IMR-90 (cell line): ENCODE data around the gene ECM2. TPM values are rescaled to one million over a fixed set of nuclear protein-coding genes. Genes with fewer than 3 reads are reported as not detected.

Experiments
- ATAC-seq: fragments of 200-7000 bp; cut with Tn5 transposase; 2 replicates; pipeline ENCODE4 v1.9.1; 2020; ENCODE audit warnings: low read depth, mild to moderate bottlenecking, moderate library complexity
- Bru-seq: library from RNA; stranded (reverse); fragments of 400-500 nt; gene quantifications from one replicate; lab custom pipeline; 2021; lab: Mats Ljungman, UMichigan
- BruChase-seq, 2 experiments: library from RNA; stranded (reverse); fragments of 400-500 nt; gene quantifications; one replicate each; lab custom pipeline; 2021; lab: Mats Ljungman, UMichigan
- BruUV-seq: library from RNA; stranded (reverse); fragments of 400-500 nt; replicated peaks from 2 replicates; lab custom pipeline; 2021; lab: Mats Ljungman, UMichigan
- CTCF ChIA-PET: fragments of 300-600 bp; formaldehyde crosslinking; extraction: SDS; loops from one replicate; lab custom pipeline; 2021; ENCODE audit warnings: antibody characterized with exemption; lab: Yijun Ruan, JAX
- POLR2A ChIA-PET: fragments of 300-600 bp; sonication (Branson Sonifier 250); formaldehyde crosslinking; loops from one replicate; lab custom pipeline; 2022; ENCODE audit warnings: antibody characterized with exemption; ENCODE audit not compliant: unreplicated experiment; lab: Charles Lee
- DNase-seq: peaks from one replicate; pipeline ENCODE4 v3.0.0; 2013
- H2AFZ ChIP-seq: replicated peaks from 2 replicates; pipeline ENCODE3; 2013; ENCODE audit warnings: low read length, mild to moderate bottlenecking; ENCODE audit not compliant: poor library complexity
- H2AK5ac ChIP-seq: 2 replicates; pipeline ENCODE4 v1.6.1; 2013; ENCODE audit warnings: low read depth, low read length, inconsistent platforms
- H2AK9ac ChIP-seq: replicated peaks from 2 replicates; pipeline ENCODE3; 2013; ENCODE audit warnings: mild to moderate bottlenecking, low read depth, low read length, moderate library complexity; ENCODE audit not compliant: poor library complexity
- H2BK120ac ChIP-seq: 2 replicates; pipeline ENCODE4 v1.6.1; 2013; ENCODE audit warnings: low read depth, low read length, inconsistent platforms
- H2BK15ac ChIP-seq: 3 replicates; pipeline ENCODE4 v1.6.1; 2013; ENCODE audit warnings: low read depth, low read length, inconsistent platforms
- H2BK20ac ChIP-seq: 2 replicates; pipeline ENCODE4 v1.6.1; 2013; ENCODE audit warnings: low read depth, mild to moderate bottlenecking, inconsistent platforms, low read length, moderate library complexity
- H2BK5ac ChIP-seq: 2 replicates; pipeline ENCODE4 v1.6.1; 2013; ENCODE audit warnings: mild to moderate bottlenecking, low read depth, low read length, inconsistent platforms; ENCODE audit not compliant: poor library complexity, severe bottlenecking
- H3K14ac ChIP-seq: replicated peaks from 2 replicates; pipeline ENCODE4 v1.6.1; 2013; ENCODE audit warnings: low read depth, low read length, inconsistent platforms
- H3K18ac ChIP-seq: 2 replicates; pipeline ENCODE4 v1.6.1; 2013; ENCODE audit warnings: low read depth, low read length, control low read depth
- H3K23ac ChIP-seq: 2 replicates; pipeline ENCODE4 v1.6.1; 2013; ENCODE audit warnings: low read depth, low read length, inconsistent platforms
- H3K27ac ChIP-seq: 2 replicates; pipeline ENCODE4 v1.5.1; 2013; ENCODE audit warnings: mild to moderate bottlenecking, control low read depth, low read length; ENCODE audit not compliant: insufficient read depth
- H3K27me3 ChIP-seq: 2 replicates; pipeline ENCODE4 v1.6.1; 2013; ENCODE audit warnings: low read length; ENCODE audit not compliant: control insufficient read depth, insufficient read depth
- H3K36me3 ChIP-seq: 2 replicates; pipeline ENCODE4 v1.6.1; 2013; ENCODE audit warnings: low read length, mixed read lengths; ENCODE audit not compliant: control insufficient read depth, insufficient read depth
- H3K4ac ChIP-seq: 2 replicates; pipeline ENCODE4 v1.6.1; 2013; ENCODE audit warnings: low read depth, low read length, inconsistent platforms
- H3K4me1 ChIP-seq: 2 replicates; pipeline ENCODE4 v1.6.1; 2013; ENCODE audit warnings: low read length, mixed read lengths; ENCODE audit not compliant: control insufficient read depth, insufficient read depth
- H3K4me2 ChIP-seq: 2 replicates; pipeline ENCODE4 v1.6.1; 2013; ENCODE audit warnings: low read depth, mild to moderate bottlenecking, control low read depth, low read length, moderate library complexity
- H3K4me3 ChIP-seq: 2 replicates; pipeline ENCODE4 v1.5.1; 2013; ENCODE audit warnings: low read depth, mild to moderate bottlenecking, control low read depth, low read length, moderate library complexity; ENCODE audit not compliant: insufficient read depth
- H3K56ac ChIP-seq: 2 replicates; pipeline ENCODE4 v1.6.1; 2013; ENCODE audit warnings: low read length, inconsistent platforms; ENCODE audit not compliant: insufficient read depth; ENCODE audit errors: extremely low read depth
- H3K79me1 ChIP-seq, 2 experiments: 2 replicates each; pipeline ENCODE4 v1.6.1; 2013; ENCODE audit warnings: low read length in 2 of 2, inconsistent platforms in 1 of 2, low read depth in 1 of 2
- H3K9ac ChIP-seq: 2 replicates; pipeline ENCODE4 v1.6.1; 2013; ENCODE audit warnings: low read depth, low read length, control low read depth
- H3K9me1 ChIP-seq: 2 replicates; pipeline ENCODE4 v1.6.1; 2013; ENCODE audit warnings: low read length, inconsistent platforms; ENCODE audit not compliant: insufficient read depth
- H3K9me3 ChIP-seq: 2 replicates; pipeline ENCODE4 v1.6.1; 2013; ENCODE audit warnings: low read length; ENCODE audit not compliant: control insufficient read depth, insufficient read depth
- H4K20me1 ChIP-seq: 2 replicates; pipeline ENCODE4 v1.6.1; 2013; ENCODE audit warnings: low read length, inconsistent platforms; ENCODE audit not compliant: insufficient read depth
- H4K5ac ChIP-seq: 2 replicates; pipeline ENCODE4 v1.6.1; 2013; ENCODE audit warnings: mild to moderate bottlenecking, low read depth, low read length, control low read depth
- H4K8ac ChIP-seq, 2 experiments: 2 replicates each; pipeline ENCODE4 v1.6.1; 2013; ENCODE audit warnings: low read depth in 2 of 2, low read length in 2 of 2, control low read depth in 1 of 2, inconsistent platforms in 1 of 2
- H4K91ac ChIP-seq: 2 replicates; pipeline ENCODE4 v1.6.1; 2013; ENCODE audit warnings: low read depth, low read length, inconsistent platforms; ENCODE audit not compliant: insufficient read depth
- CEBPB ChIP-seq: IDR thresholded peaks from 2 replicates; pipeline ENCODE4 v1.6.1; 2012; ENCODE audit warnings: low read depth, low read length, improper control_type of control experiment
- CHD1 ChIP-seq: IDR thresholded peaks from 2 replicates; pipeline ENCODE4 v1.6.1; 2012; ENCODE audit warnings: low read depth, low read length, improper control_type of control experiment
- WGBS, 2 experiments: methylation state at CpG; one replicate each; pipeline versions ENCODE4 v1.1.5 to v1.1.7; 2013; ENCODE audit warnings: missing lambda C conversion rate in 2 of 2; ENCODE audit not compliant: insufficient read length in 1 of 2; ENCODE audit errors: extremely low coverage in 2 of 2; 5-methylcytosine and 5-hydroxymethylcytosine counted together
- dilution Hi-C: fragments of 300-500 bp; cut with HindIII; formaldehyde crosslinking; loops from one replicate; pipeline ENCODE4 v1.14.3; 2018; ENCODE audit warnings: low sequenced_read_pairs; ENCODE audit not compliant: unreplicated experiment
- in situ Hi-C: fragments of 300-500 bp; cut with MboI; formaldehyde crosslinking; loops from 3 replicates; pipeline ENCODE4 v1.14.3; 2019; ENCODE audit warnings: low sequenced_read_pairs, inconsistent platforms, mixed read lengths
- intact Hi-C: fragments of 100-400 bp; cut with micrococcal nuclease; formaldehyde crosslinking; loops from 2 replicates; pipeline ENCODE4 v1.10.0; 2022
- long read RNA-seq: library from polyadenylated mRNA; unstranded; transcript quantifications from one replicate; pipeline ENCODE4 v2.0.0, GENCODE V29; 2021; ENCODE audit not compliant: unreplicated experiment
- polyA plus RNA-seq, 3 experiments: library from polyadenylated mRNA; depleted of rRNA; stranded (reverse); fragments of >200 nt; gene quantifications; 2 replicates each; pipeline ENCODE4 v1.2.3, GENCODE V29; 2012; ENCODE audit warnings: low replicate concordance in 1 of 3
- total RNA-seq: library from RNA; depleted of rRNA; stranded (reverse); fragments of >200 nt; gene quantifications from 2 replicates; pipeline ENCODE4 v1.2.3, GENCODE V29; 2012; rRNA removed

The ECM2 gene
- total RNA-seq (under 0.01 and 0.36 TPM in 2 replicates), polyA plus RNA-seq (2012; rRNA removed) (0.26 TPM in 2 replicates), Bru-seq, nascent RNA (percentile 22 among the genes with signal in this experiment), BruChase-seq, experiment 1, labeled RNA remaining after a 6-hour chase (percentile 31 among the genes with signal in this experiment), BruChase-seq, experiment 2, labeled RNA remaining after a 2-hour chase (percentile 19 among the genes with signal in this experiment)
- polyA plus RNA-seq (2012; cell fraction: cytosol; rRNA removed), result 0.06 and 0.09 TPM in 2 replicates
- 0.08 and 0.50 TPM in 2 replicates for polyA plus RNA-seq (2012; cell fraction: nucleus; rRNA removed; ENCODE audit: low replicate concordance)
- long read RNA-seq, partial matches to known transcripts, result 1 of 3 reads
- long read RNA-seq, other reads (novel, unspliced or antisense), result 2 of 3 reads

DNA sequence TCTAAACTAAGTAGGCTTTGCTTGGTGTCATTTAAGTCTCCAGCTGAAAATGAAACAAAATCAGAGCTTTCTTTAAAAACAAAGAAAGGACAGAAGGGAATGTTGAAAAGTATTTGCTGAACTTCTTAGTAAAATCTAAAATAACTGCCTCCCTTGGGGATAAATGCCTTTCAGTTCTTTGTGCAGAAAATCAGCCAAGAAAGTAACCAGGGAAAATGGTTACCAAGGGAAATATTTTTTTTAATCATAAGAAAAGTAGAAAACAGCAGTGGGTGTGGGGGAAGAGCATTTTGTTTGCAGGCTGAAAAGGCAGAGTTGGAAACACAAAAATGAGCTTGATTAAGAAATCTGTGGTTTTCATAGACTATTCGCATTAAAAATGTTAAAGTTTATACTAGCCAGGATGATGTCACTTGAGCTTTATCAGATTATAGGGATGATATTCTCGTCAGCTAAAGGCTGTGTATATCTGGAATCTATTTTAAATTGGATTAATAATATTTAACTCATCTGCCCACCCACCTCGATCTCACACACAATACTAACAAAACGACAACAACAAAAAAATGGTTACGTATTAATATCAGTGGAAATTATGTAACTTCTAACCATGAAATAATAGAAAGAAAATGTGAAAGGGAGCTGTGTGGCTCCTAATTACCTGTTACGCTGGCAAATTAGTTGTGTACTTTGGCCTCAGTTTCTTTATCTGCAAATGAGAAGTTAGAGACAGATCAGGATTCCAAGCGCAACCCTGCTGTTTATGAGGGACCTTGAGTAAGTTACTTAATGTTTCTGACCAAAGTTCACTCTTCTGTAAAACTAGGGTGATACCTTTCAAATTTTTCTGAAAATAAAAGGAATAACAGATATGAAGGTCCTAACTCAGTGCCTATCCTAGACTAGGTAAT lies at the start of gene ECM2:
TSS of gene ECM2 (minus strand) at position 51 of the 911 bp plus-strand sequence. CDS start 13,124 bp downstream, outside the sequence.
- Histone ChIP-seq H2AFZ (peak within 1 kb of the TSS; percentile 88), H2AK9ac (peak within 1 kb of the TSS; percentile 79), H3K14ac (peak within 1 kb of the TSS; percentile 54; the same call in 1 of the 2 replicates), H3K4me3 (peak within 1 kb of the TSS; percentile 28; the same call in 1 of the 2 replicates), H2BK20ac (peak within 1 kb of the TSS; percentile 91), H3K18ac (peak within 1 kb of the TSS; percentile 82), H4K91ac (peak within 1 kb of the TSS; percentile 73), H2AK5ac (peak within 1 kb of the TSS; percentile 35; the same call in 1 of the 2 replicates), H3K27me3 (no peaks in the 10 kb centered on the region), H4K8ac (peak within 1 kb of the TSS in 1 of 2 experiments; percentile 94), H3K4me2 (peak within 1 kb of the TSS; percentile 91), H3K4ac (peak within 1 kb of the TSS; percentile 80), H2BK15ac (peak within 1 kb of the TSS; percentile 59; the same call in 2 of the 3 replicates), H3K9me3 (no peaks in the 10 kb centered on the region), H3K79me1 (no peaks in the 10 kb centered on the region), H3K9ac (peak within 1 kb of the TSS; percentile 94), H2BK120ac (peak within 1 kb of the TSS; percentile 74), H3K27ac (peak within 1 kb of the TSS; percentile 95; the same call in 1 of the 2 replicates), H3K9me1 (0 out of 2 replicates have a peak, but pooled peaks cover 2% of the 10 kb centered on the region), H3K36me3 (no peaks in the 10 kb centered on the region), H3K56ac (peak within 1 kb of the TSS; percentile 38; the same call in 1 of the 2 replicates), H3K4me1 (peaks cover 5% of the 10 kb centered on the region), H4K5ac (peak within 1 kb of the TSS; percentile 85), H4K20me1 (no peaks in the 10 kb centered on the region), H2BK5ac (peak within 1 kb of the TSS; percentile 67), H3K23ac (peak within 1 kb of the TSS; percentile 57)
- in situ Hi-C loops, result no loop called here
- DNase-seq (peak; percentile 52), ATAC-seq (peak; percentile 53)
- intact Hi-C loops, result no loop called here
- ChIA-PET CTCF (no interaction called here), POLR2A (interaction anchor here (0.7 kb wide), 1 partner anchor 9 kb away, joined by 5 read pairs; no protein-coding TSS in a partner anchor)
- no CpG with 5 or more reads among the region's 7 CpGs for WGBS, 2 experiments
- dilution Hi-C loops, result no loop called here
- peak; percentile 35; the same call in 1 of the 2 replicates for TF ChIP-seq CEBPB
- no peak for TF ChIP-seq CHD1
- BruUV-seq, result no TSS peak
